Measurements from ENCODE around the gene NEK11.

GRCh38 chr3:131299836-131300235 is 273.2 kb downstream of the NEK11 start:
- no peak for TF ChIP-seq POLR2A (IDR thresholded peaks at IDR 0.05; ENCODE audit: low read depth, low read length)
- TF ChIP-seq POLR2AphosphoS5 (IDR thresholded peaks at IDR 0.05; ENCODE audit: low read depth, low read length) = no peak
- no peak for TF ChIP-seq TAF1 (IDR thresholded peaks at IDR 0.05; ENCODE audit: borderline replicate concordance, low read depth, low read length)
